Uterus (tissue), 4 donors: ENCODE data around the gene SCGB3A1. TPM values are rescaled to one million over a fixed set of nuclear protein-coding genes. Genes with fewer than 3 reads are reported as not detected.

Source experiments
- DNase-seq, 2 donors: peaks; one replicate each; pipeline ENCODE4 v3.0.0-alpha.2; 2019 to 2020
- H3K27ac ChIP-seq, 2 donors: fragments of 200-600 bp; sonication (generic); 1 replicate in 1 of 2; 2 replicates in 1 of 2; pipeline ENCODE4 v1.5.1; 2016 to 2018
- H3K27me3 ChIP-seq, 2 donors: fragments of 200-600 bp; sonication (generic); one replicate each; pipeline ENCODE4 v1.5.1; 2018 to 2019; ENCODE audit warnings: control low read depth in 1 of 2
- H3K36me3 ChIP-seq, 2 donors: fragments of 200-600 bp; sonication (generic); one replicate each; pipeline ENCODE4 v1.5.1; 2019; ENCODE audit warnings: control low read depth in 1 of 2
- H3K4me1 ChIP-seq, 2 donors: fragments of 200-600 bp; sonication (generic); one replicate each; pipeline ENCODE4 v1.5.1; 2018 to 2019; ENCODE audit warnings: control low read depth in 1 of 2
- H3K4me3 ChIP-seq, 2 donors: fragments of 200-600 bp; sonication (generic); 1 replicate in 1 of 2; 2 replicates in 1 of 2; pipeline ENCODE4 v1.5.1; 2018 to 2019; ENCODE audit warnings: mild to moderate bottlenecking in 1 of 2
- H3K9me3 ChIP-seq, 2 donors: fragments of 200-600 bp; sonication (generic); one replicate each; pipeline ENCODE4 v1.5.1; 2019; ENCODE audit warnings: control low read depth in 1 of 2
- CTCF ChIP-seq, 4 experiments: fragments of 200-600 bp in 2 of 4; fragments of 450-650 bp in 2 of 4; sonication (generic) in 2 of 4; IDR thresholded peaks; one replicate each; pipeline ENCODE4 v1.5.1; 2016 to 2019; ENCODE audit warnings: antibody characterized with exemption in 4 of 4, mild to moderate bottlenecking in 2 of 4, moderate library complexity in 1 of 4
- POLR2A ChIP-seq, 2 donors: fragments of 450-650 bp; IDR thresholded peaks; one replicate each; pipeline ENCODE4 v1.6.1; 2016; ENCODE audit warnings: antibody characterized with exemption in 2 of 2, mild to moderate bottlenecking in 1 of 2, moderate library complexity in 1 of 2
- intact Hi-C: fragments of 100-400 bp; cut with DNase I; formaldehyde crosslinking; loops from one replicate; pipeline ENCODE4 v1.15.1; 2023; ENCODE audit warnings: low total_unique reads
- total RNA-seq, 4 donors: library from RNA; depleted of rRNA in 3 of 4; stranded (reverse); fragments of >200 nt in 3 of 4; gene quantifications; one replicate each; pipeline versions ENCODE4 v1.1.0 to v1.2.4, GENCODE V29; 2014 to 2023
- donor health status: DM: yes; HTN: yes; CAD: no.

The SCGB3A1 gene
- total RNA-seq, 4 donors from 2014 or later, result 0.98 TPM; not detected in 3

GRCh38 chr5:180618487-180618828, 27.2 kb upstream of the SCGB3A1 start:
- intact Hi-C loops, result no loop called here
- DNase-seq, result no peak
- H3K4me1 ChIP-seq, result no peaks in the 10 kb centered on the region

GRCh38 chr5:180613814-180614188, 22.5 kb upstream of the SCGB3A1 start:
- H3K4me3 ChIP-seq, result no peak overlapping the region
- H3K4me1 ChIP-seq, result no peaks in the 10 kb centered on the region
- H3K36me3 ChIP-seq, result no peaks in the 10 kb centered on the region
- no peak overlapping the region for H3K27ac ChIP-seq
- H3K9me3 ChIP-seq, result no peaks in the 10 kb centered on the region
- TF ChIP-seq POLR2A (IDR thresholded peaks at IDR 0.05) (no peak), CTCF (IDR thresholded peaks at IDR 0.05) (no peak)
- no peak for DNase-seq
- H3K27me3 ChIP-seq, result no peaks in the 10 kb centered on the region
- intact Hi-C loops, result no loop called here

More at GRCh38 chr5:180618487-180618828, 27.2 kb upstream of the SCGB3A1 start:
- H3K27ac ChIP-seq, result no peak overlapping the region
- H3K27me3 ChIP-seq, result no peaks in the 10 kb centered on the region
- no peak overlapping the region for H3K4me3 ChIP-seq
- TF ChIP-seq CTCF (IDR thresholded peaks at IDR 0.05), result no peak
- no peak for TF ChIP-seq POLR2A (IDR thresholded peaks at IDR 0.05)
- no peaks in the 10 kb centered on the region for H3K9me3 ChIP-seq
- H3K36me3 ChIP-seq, result no peaks in the 10 kb centered on the region

- H3K9me3 ChIP-seq, result no peaks in the 10 kb centered on the region
- H3K27ac ChIP-seq, result no peak overlapping the region
- no peaks in the 10 kb centered on the region for H3K36me3 ChIP-seq
- H3K4me3 ChIP-seq, result no peak overlapping the region
- intact Hi-C loops, result no loop called here
- H3K4me1 ChIP-seq, result no peaks in the 10 kb centered on the region
- TF ChIP-seq CTCF (IDR thresholded peaks at IDR 0.05) (no peak), POLR2A (IDR thresholded peaks at IDR 0.05) (no peak)
- no peaks in the 10 kb centered on the region for H3K27me3 ChIP-seq
- DNase-seq, result no peak
Observed at GRCh38 chr5:180613188-180613813, 22.0 kb upstream of the SCGB3A1 start.

GRCh38 chr5:180612683-180613082, 21.4 kb upstream of the SCGB3A1 start:
- H3K27ac ChIP-seq, result no peak overlapping the region
- TF ChIP-seq POLR2A (IDR thresholded peaks at IDR 0.05) (no peak), CTCF (IDR thresholded peaks at IDR 0.05) (no peak)
- no peaks in the 10 kb centered on the region for H3K27me3 ChIP-seq
- no peak overlapping the region for H3K4me3 ChIP-seq
- H3K9me3 ChIP-seq, result no peaks in the 10 kb centered on the region
- no peaks in the 10 kb centered on the region for H3K36me3 ChIP-seq
- DNase-seq, result no peak
- intact Hi-C loops, result no loop called here
- H3K4me1 ChIP-seq, result no peaks in the 10 kb centered on the region

GRCh38 chr5:180611140-180611850, 20.0 kb upstream of the SCGB3A1 start:
- no peak for TF ChIP-seq CTCF (IDR thresholded peaks at IDR 0.05)
- TF ChIP-seq POLR2A (IDR thresholded peaks at IDR 0.05), result no peak
- H3K27me3 ChIP-seq, result no peaks in the 10 kb centered on the region
- intact Hi-C loops, result no loop called here
- H3K4me3 ChIP-seq, result no peak overlapping the region
- H3K27ac ChIP-seq, result no peak overlapping the region
- H3K4me1 ChIP-seq, result no peaks in the 10 kb centered on the region
- no peaks in the 10 kb centered on the region for H3K9me3 ChIP-seq
- no peak for DNase-seq
- H3K36me3 ChIP-seq, result no peaks in the 10 kb centered on the region
